AG10803 (cell line): ENCODE results near the gene JPH3.

Experiments
- DNase-seq: peaks from one replicate; pipeline ENCODE4 v3.0.0; 2010; ENCODE audit warnings: low read depth
- H3K4me3 ChIP-seq: 2 replicates; pipeline ENCODE4 v1.5.1; 2011; ENCODE audit warnings: mild to moderate bottlenecking, low read length, control low read depth
- CTCF ChIP-seq: conservative IDR thresholded peaks from 2 replicates; pipeline ENCODE4 v1.5.1; 2011; ENCODE audit warnings: mild to moderate bottlenecking, low read length, control low read depth, inconsistent platforms

Gene JPH3

GRCh38 chr16:87602001-87602775 lies at the start of gene JPH3:
Gene JPH3, plus strand, starts transcription at chr16:87602508. Its CDS starts 639 bp downstream, at chr16:87603147.
- DNase-seq, result no peak
- no peak within 1 kb of the TSS for H3K4me3 ChIP-seq
- no peak for TF ChIP-seq CTCF

- no peak overlapping the region for H3K4me3 ChIP-seq
- DNase-seq, result no peak
Observed at GRCh38 chr16:87552772-87553573, 49.3 kb upstream of the JPH3 start.

GRCh38 chr16:87554754-87555427 lies 47.4 kb upstream of the JPH3 start:
- TF ChIP-seq CTCF, result no peak
- no peak overlapping the region for H3K4me3 ChIP-seq
- DNase-seq, result no peak

More at GRCh38 chr16:87552772-87553573, 49.3 kb upstream of the JPH3 start:
- no peak for TF ChIP-seq CTCF

GRCh38 chr16:87555647-87556046 lies 46.7 kb upstream of the JPH3 start:
- H3K4me3 ChIP-seq, result no peak overlapping the region
- no peak for TF ChIP-seq CTCF
- no peak for DNase-seq

GRCh38 chr16:87556941-87557459 lies 45.3 kb upstream of the JPH3 start:
- peak; percentile 67 for DNase-seq
- H3K4me3 ChIP-seq, result no peak overlapping the region
- no peak for TF ChIP-seq CTCF

GRCh38 chr16:87558682-87559081 lies 43.6 kb upstream of the JPH3 start:
- DNase-seq, result no peak
- no peak for TF ChIP-seq CTCF

More at GRCh38 chr16:87558682-87559081, 43.6 kb upstream of the JPH3 start:
- no peak overlapping the region for H3K4me3 ChIP-seq
